HG02981 (cell line): ENCODE data around the gene KRTAP3-2.
"Not testable (repeated sequence)": the region's sequence is repeated elsewhere in the genome, so short reads cannot be mapped to it uniquely, and the experiment has no call there.

Experiments
- ATAC-seq: cut with Tn5 transposase; IDR thresholded peaks from one replicate; pipeline ENCODE4 v1.9.1; 2021; ENCODE audit warnings: mild to moderate bottlenecking, moderate library complexity; ENCODE audit not compliant: unreplicated experiment

Gene KRTAP3-2

GRCh38 chr17:40999563-40999962 is at the start of gene KRTAP3-2:
Gene KRTAP3-2 (minus strand): TSS chr17:40999906. CDS start chr17:40999853, 53 bp downstream.
- ATAC-seq, result not testable (repeated sequence)

- ATAC-seq, result no peak
Measured at GRCh38 chr17:41049110-41049509, 49.4 kb upstream of the KRTAP3-2 start.

- ATAC-seq, result no peak
Measured at GRCh38 chr17:41048441-41048840, 48.7 kb upstream of the KRTAP3-2 start.

- ATAC-seq, result not testable (repeated sequence)
Measured at GRCh38 chr17:41046735-41047465, 47.2 kb upstream of the KRTAP3-2 start, which contains the start of gene KRTAP2-1. Gene KRTAP2-1 (minus strand): TSS chr17:41047316. CDS start chr17:41047267, 49 bp downstream.

GRCh38 chr17:41042953-41043352 is 43.2 kb upstream of the KRTAP3-2 start:
- no peak for ATAC-seq

GRCh38 chr17:41040783-41041571 is 41.3 kb upstream of the KRTAP3-2 start, which contains the start of gene KRTAP1-1:
Gene KRTAP1-1 (minus strand): TSS chr17:41041450. CDS start chr17:41041397, 53 bp downstream.
- ATAC-seq, result not testable (repeated sequence)

GRCh38 chr17:41037853-41038350 is 38.2 kb upstream of the KRTAP3-2 start:
- no peak for ATAC-seq

- not testable (repeated sequence) for ATAC-seq
Measured at GRCh38 chr17:41034346-41034935, 34.7 kb upstream of the KRTAP3-2 start, which contains the start of gene KRTAP1-3. Gene KRTAP1-3 (minus strand): TSS chr17:41034874. CDS start chr17:41034821, 53 bp downstream.

- no peak for ATAC-seq
Measured at GRCh38 chr17:41029633-41030245, 30.0 kb upstream of the KRTAP3-2 start, which contains the start of gene KRTAP1-4. Gene KRTAP1-4 (minus strand): TSS chr17:41030195. CDS start chr17:41030078, 117 bp downstream.

- no peak for ATAC-seq
Measured at GRCh38 chr17:41026715-41027471, 27.2 kb upstream of the KRTAP3-2 start, which contains the start of gene KRTAP1-5. Gene KRTAP1-5 (minus strand): TSS chr17:41027208. CDS start chr17:41027155, 53 bp downstream.

GRCh38 chr17:41024697-41025096 is 25.0 kb upstream of the KRTAP3-2 start:
- no peak for ATAC-seq

- ATAC-seq, result no peak
Measured at GRCh38 chr17:41020336-41020735, 20.6 kb upstream of the KRTAP3-2 start.

- ATAC-seq, result no peak
Measured at GRCh38 chr17:41019415-41019814, 19.7 kb upstream of the KRTAP3-2 start.

- no peak for ATAC-seq
Measured at GRCh38 chr17:41018541-41018940, 18.8 kb upstream of the KRTAP3-2 start.

GRCh38 chr17:41016578-41017215 is 17.0 kb upstream of the KRTAP3-2 start:
- no peak for ATAC-seq

GRCh38 chr17:41015454-41015853 is 15.7 kb upstream of the KRTAP3-2 start:
- ATAC-seq, result no peak

GRCh38 chr17:41013606-41014005 is 13.9 kb upstream of the KRTAP3-2 start:
- ATAC-seq, result no peak

GRCh38 chr17:41013181-41013580 is 13.5 kb upstream of the KRTAP3-2 start:
- ATAC-seq, result no peak
